ENCODE measurements around the gene HPCAL1. TPM values are rescaled to one million over a fixed set of nuclear protein-coding genes. Genes with fewer than 3 reads are reported as not detected.

The HPCAL1 gene
- total RNA-seq, 4 donors from 2014 or later = 11.1 to 122 (median 48.9) TPM

DNA sequence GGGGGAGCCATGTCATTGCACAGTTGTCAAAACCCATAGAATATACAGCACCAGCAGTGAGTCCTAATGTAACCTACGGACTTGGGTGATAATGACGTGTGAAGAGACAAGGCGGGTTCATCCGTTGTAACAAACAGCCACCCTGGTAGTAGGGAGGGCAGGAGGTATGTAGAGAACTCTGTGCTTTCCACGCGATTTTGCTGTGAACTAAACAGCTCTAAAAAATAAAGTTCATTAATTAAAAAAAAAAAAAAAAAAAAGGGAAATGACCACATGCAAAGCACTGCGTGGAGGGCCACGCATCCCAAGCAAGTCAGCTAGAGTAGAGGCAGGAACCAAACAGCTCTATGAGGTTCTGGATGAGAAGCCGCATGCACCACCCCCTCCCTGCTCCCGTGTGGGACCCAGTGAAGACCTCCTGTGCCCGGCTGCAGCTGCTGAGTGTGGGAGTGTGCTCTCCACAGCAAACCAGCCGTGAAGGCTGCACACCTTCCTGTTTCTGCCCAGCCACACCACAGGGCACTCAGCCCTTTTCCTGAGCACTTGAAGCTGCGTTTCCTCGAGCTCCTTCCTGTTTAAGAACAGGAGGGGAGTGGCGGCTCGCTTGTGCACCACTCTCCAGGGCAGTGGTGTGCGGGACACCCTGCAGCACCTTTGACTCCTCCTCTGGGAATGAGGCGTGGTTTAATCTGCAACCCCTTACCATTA, 79.8 kb downstream of the HPCAL1 start:
- intact Hi-C loops (cut with DNase I; ENCODE audit: low total_unique reads) = no loop called here
- Histone ChIP-seq H3K27me3 (no peaks in the 10 kb centered on the region), H3K9me3 (no peaks in the 10 kb centered on the region), H3K4me1 (peaks cover 2 to 19% of the 10 kb centered on the region in 2 donors), H3K36me3 (no peaks in the 10 kb centered on the region), H3K4me3 (no peak overlapping the region), H3K27ac (peak overlapping the region in 1 of 2 donors; percentile 19)
- no peak for DNase-seq
- no peak for TF ChIP-seq CTCF (IDR thresholded peaks at IDR 0.05)
- TF ChIP-seq POLR2A (IDR thresholded peaks at IDR 0.05) = no peak

DNA sequence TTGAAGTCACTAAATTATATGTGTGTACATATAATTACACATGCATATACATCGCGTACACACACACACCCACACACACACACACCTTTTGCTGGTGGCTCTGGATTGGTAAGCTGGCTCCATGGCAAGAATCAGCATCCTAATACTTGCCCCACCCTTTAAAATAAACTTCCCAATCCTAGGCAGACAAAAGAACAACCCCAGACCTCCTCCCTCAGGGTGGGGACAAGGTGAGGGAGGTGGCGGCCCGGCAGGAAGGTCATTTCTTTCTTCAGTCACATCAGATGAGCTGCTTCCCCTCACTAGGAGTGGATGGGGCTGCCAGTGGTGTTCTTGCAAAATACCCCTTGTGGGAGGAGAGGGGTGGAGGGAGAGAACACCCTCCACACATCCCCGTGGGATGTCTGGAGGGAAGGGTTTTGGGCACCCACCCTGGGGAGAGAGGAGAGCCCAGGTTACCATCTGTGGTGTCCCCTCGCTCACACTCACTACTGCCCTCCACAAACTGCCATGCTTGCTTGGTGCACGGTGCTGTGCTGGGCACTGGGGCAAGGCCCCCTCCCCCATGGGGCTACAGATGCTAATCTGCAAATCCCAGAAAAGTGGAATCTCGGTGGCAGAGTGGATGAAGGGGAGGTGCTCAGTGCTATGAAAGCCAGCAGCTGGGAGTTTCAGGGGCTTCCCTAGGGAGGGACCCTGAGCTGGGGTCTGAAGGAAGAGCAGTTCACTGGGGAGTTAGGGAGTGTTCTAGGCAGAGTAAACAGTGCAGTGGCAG, 81.4 kb downstream of the HPCAL1 start:
- no peaks in the 10 kb centered on the region for H3K9me3 ChIP-seq
- H3K36me3 ChIP-seq = no peaks in the 10 kb centered on the region
- H3K27me3 ChIP-seq = no peaks in the 10 kb centered on the region
- DNase-seq = no peak
- intact Hi-C loops (cut with DNase I; ENCODE audit: low total_unique reads) = no loop called here
- peaks cover 2 to 18% of the 10 kb centered on the region in 2 donors for H3K4me1 ChIP-seq
- no peak overlapping the region for H3K4me3 ChIP-seq
- TF ChIP-seq CTCF (IDR thresholded peaks at IDR 0.05) = no peak
- TF ChIP-seq POLR2A (IDR thresholded peaks at IDR 0.05) = no peak
- H3K27ac ChIP-seq = no peak overlapping the region

GRCh38 chr2:10385501-10385900, 82.8 kb downstream of the HPCAL1 start:
- H3K9me3 ChIP-seq = no peaks in the 10 kb centered on the region
- H3K4me1 ChIP-seq = peaks cover 0 to 15% of the 10 kb centered on the region in 2 donors
- H3K27me3 ChIP-seq = no peaks in the 10 kb centered on the region
- no peak overlapping the region for H3K4me3 ChIP-seq
- TF ChIP-seq POLR2A (IDR thresholded peaks at IDR 0.05) = no peak
- no peak for TF ChIP-seq CTCF (IDR thresholded peaks at IDR 0.05)
- DNase-seq = no peak
- H3K27ac ChIP-seq = no peak overlapping the region
- H3K36me3 ChIP-seq = no peaks in the 10 kb centered on the region
- intact Hi-C loops (cut with DNase I; ENCODE audit: low total_unique reads) = no loop called here

DNA sequence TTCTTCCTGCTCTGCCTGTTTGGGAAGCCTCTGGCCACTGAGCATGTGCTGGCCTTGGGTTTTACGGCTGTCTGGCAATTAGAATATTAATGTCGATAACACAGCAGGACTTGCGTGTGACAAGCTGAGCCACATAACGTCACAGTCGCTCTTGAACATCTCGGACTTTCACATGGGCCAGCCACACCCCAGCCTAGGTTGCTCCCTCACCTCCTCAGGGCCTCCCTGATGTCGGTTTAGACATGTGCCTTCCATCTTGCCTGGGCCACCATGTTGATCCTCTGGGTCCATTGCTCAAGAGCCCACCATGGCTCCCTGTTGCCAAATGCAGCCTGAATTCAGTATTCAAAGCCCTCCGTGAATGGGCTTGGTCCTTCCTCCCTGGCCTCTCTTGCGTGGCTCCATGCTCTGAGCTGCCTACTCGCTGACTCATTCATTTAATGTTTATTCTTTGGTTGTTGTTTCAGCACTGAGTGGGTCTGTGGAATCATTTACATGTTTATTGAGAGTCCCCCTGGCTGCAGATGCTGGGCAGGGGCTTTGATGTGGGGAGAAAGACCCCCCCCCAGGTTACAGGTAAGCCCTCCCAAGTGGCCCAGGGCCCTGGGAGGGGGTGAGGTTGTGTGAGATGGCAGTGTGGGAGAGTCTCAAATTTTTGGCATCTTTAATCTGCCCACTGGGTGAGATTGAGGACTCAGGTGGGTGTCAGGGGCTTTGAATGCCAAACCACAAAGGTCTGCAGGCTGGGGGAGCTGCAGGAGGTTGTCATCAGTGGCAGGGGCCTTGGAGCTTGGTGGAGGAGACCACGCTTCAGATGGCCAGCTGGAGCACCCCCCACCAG, 83.4 kb downstream of the HPCAL1 start:
- Histone ChIP-seq H3K27ac (no peak overlapping the region), H3K27me3 (no peaks in the 10 kb centered on the region), H3K4me1 (peaks cover 0 to 15% of the 10 kb centered on the region in 2 donors), H3K9me3 (no peaks in the 10 kb centered on the region), H3K36me3 (no peaks in the 10 kb centered on the region), H3K4me3 (no peak overlapping the region)
- TF ChIP-seq CTCF (IDR thresholded peaks at IDR 0.05) (no peak), POLR2A (IDR thresholded peaks at IDR 0.05) (no peak)
- intact Hi-C loops (cut with DNase I; ENCODE audit: low total_unique reads) = no loop called here
- no peak for DNase-seq
